Activated naive CD8-positive, alpha-beta T cell treated with anti-CD3 and anti-CD28 coated beads, Interleukin-2, amount 50 U/mL, for 24 hours (primary cell): ENCODE results near the gene B4GALNT3.

Source experiments
- ATAC-seq: fragments of 150-1000 bp; cut with Tn5 transposase; one replicate; pipeline ENCODE4 v1.10.0; 2021
- DNase-seq: peaks from one replicate; pipeline ENCODE4 v3.0.0; 2021
- H3K27ac Mint-ChIP-seq: one replicate; pipeline ENCODE4 v1.8.0; 2021; ENCODE audit warnings: mild to moderate bottlenecking, mixed read lengths
- H3K27me3 Mint-ChIP-seq: one replicate; pipeline ENCODE4 v1.8.0; 2021; ENCODE audit warnings: mixed read lengths
- H3K36me3 Mint-ChIP-seq: one replicate; pipeline ENCODE4 v1.8.0; 2021; ENCODE audit warnings: low read depth, mixed read lengths
- H3K4me1 Mint-ChIP-seq: one replicate; pipeline ENCODE4 v1.8.0; 2021; ENCODE audit warnings: mixed read lengths
- H3K4me3 Mint-ChIP-seq: one replicate; pipeline ENCODE4 v1.8.0; 2021; ENCODE audit warnings: mild to moderate bottlenecking, moderate library complexity, mixed read lengths
- H3K9me3 Mint-ChIP-seq: one replicate; pipeline ENCODE4 v1.8.0; 2021; ENCODE audit warnings: mixed read lengths

Gene B4GALNT3

GRCh38 chr12:480831-481816, 21.4 kb downstream of the B4GALNT3 start:
- Mint-ChIP-seq H3K9me3 (no peaks in the 10 kb centered on the region), H3K36me3 (no peaks in the 10 kb centered on the region), H3K27me3 (peaks cover 28% of the 10 kb centered on the region), H3K27ac (no peak overlapping the region), H3K4me1 (no peaks in the 10 kb centered on the region), H3K4me3 (no peak overlapping the region)
- DNase-seq (no peak), ATAC-seq (no peak)

- DNase-seq (no peak), ATAC-seq (no peak)
- H3K27me3 Mint-ChIP-seq = peaks cover 28% of the 10 kb centered on the region
- H3K9me3 Mint-ChIP-seq = peaks cover 6% of the 10 kb centered on the region
- H3K36me3 Mint-ChIP-seq = no peaks in the 10 kb centered on the region
- H3K4me1 Mint-ChIP-seq = no peaks in the 10 kb centered on the region
- H3K27ac Mint-ChIP-seq = no peak overlapping the region
- no peak overlapping the region for H3K4me3 Mint-ChIP-seq
Observed at GRCh38 chr12:482061-482460, 22.3 kb downstream of the B4GALNT3 start.

GRCh38 chr12:484096-484495, 24.4 kb downstream of the B4GALNT3 start:
- H3K36me3 Mint-ChIP-seq = no peaks in the 10 kb centered on the region
- H3K4me1 Mint-ChIP-seq = no peaks in the 10 kb centered on the region
- DNase-seq (no peak), ATAC-seq (no peak)
- no peak overlapping the region for H3K4me3 Mint-ChIP-seq
- peaks cover 22% of the 10 kb centered on the region for H3K9me3 Mint-ChIP-seq
- peaks cover 25% of the 10 kb centered on the region for H3K27me3 Mint-ChIP-seq
- no peak overlapping the region for H3K27ac Mint-ChIP-seq

GRCh38 chr12:490260-490659, 30.5 kb downstream of the B4GALNT3 start:
- H3K4me3 Mint-ChIP-seq = no peak overlapping the region
- no peak for ATAC-seq
- DNase-seq = no peak
- H3K27me3 Mint-ChIP-seq = peaks cover 2% of the 10 kb centered on the region
- H3K9me3 Mint-ChIP-seq = peaks cover 37% of the 10 kb centered on the region
- H3K36me3 Mint-ChIP-seq = no peaks in the 10 kb centered on the region
- no peaks in the 10 kb centered on the region for H3K4me1 Mint-ChIP-seq
- no peak overlapping the region for H3K27ac Mint-ChIP-seq

- no peaks in the 10 kb centered on the region for H3K4me1 Mint-ChIP-seq
Observed at GRCh38 chr12:495466-495865, 35.7 kb downstream of the B4GALNT3 start.

GRCh38 chr12:496736-497135, 37.0 kb downstream of the B4GALNT3 start:
- Mint-ChIP-seq H3K9me3 (no peaks in the 10 kb centered on the region), H3K36me3 (no peaks in the 10 kb centered on the region), H3K27ac (no peak overlapping the region), H3K4me3 (no peak overlapping the region), H3K27me3 (no peaks in the 10 kb centered on the region), H3K4me1 (no peaks in the 10 kb centered on the region)
- no peak for ATAC-seq
- DNase-seq = no peak

More at GRCh38 chr12:495466-495865, 35.7 kb downstream of the B4GALNT3 start:
- no peak for ATAC-seq
- no peak for DNase-seq
- Mint-ChIP-seq H3K9me3 (peaks cover 5% of the 10 kb centered on the region), H3K27ac (no peak overlapping the region), H3K4me3 (no peak overlapping the region), H3K27me3 (no peaks in the 10 kb centered on the region), H3K36me3 (no peaks in the 10 kb centered on the region)

GRCh38 chr12:497501-498160, 37.9 kb downstream of the B4GALNT3 start:
- Mint-ChIP-seq H3K36me3 (no peaks in the 10 kb centered on the region), H3K4me3 (no peak overlapping the region), H3K27ac (no peak overlapping the region), H3K27me3 (no peaks in the 10 kb centered on the region), H3K9me3 (no peaks in the 10 kb centered on the region), H3K4me1 (no peaks in the 10 kb centered on the region)
- DNase-seq (no peak), ATAC-seq (no peak)

- H3K36me3 Mint-ChIP-seq = no peaks in the 10 kb centered on the region
- no peaks in the 10 kb centered on the region for H3K4me1 Mint-ChIP-seq
- no peaks in the 10 kb centered on the region for H3K9me3 Mint-ChIP-seq
- no peak overlapping the region for H3K4me3 Mint-ChIP-seq
- peaks cover 9% of the 10 kb centered on the region for H3K27me3 Mint-ChIP-seq
- ATAC-seq (no peak), DNase-seq (no peak)
- no peak overlapping the region for H3K27ac Mint-ChIP-seq
Observed at GRCh38 chr12:499837-500458, 40.2 kb downstream of the B4GALNT3 start.

- H3K27ac Mint-ChIP-seq = no peak overlapping the region
- no peak for DNase-seq
- no peak for ATAC-seq
- H3K27me3 Mint-ChIP-seq = peaks cover 15% of the 10 kb centered on the region
- H3K4me1 Mint-ChIP-seq = no peaks in the 10 kb centered on the region
- no peaks in the 10 kb centered on the region for H3K36me3 Mint-ChIP-seq
- no peak overlapping the region for H3K4me3 Mint-ChIP-seq
- H3K9me3 Mint-ChIP-seq = no peaks in the 10 kb centered on the region
Observed at GRCh38 chr12:501722-502447, 42.1 kb downstream of the B4GALNT3 start.

- no peak for DNase-seq
- H3K27ac Mint-ChIP-seq = no peak overlapping the region
Observed at GRCh38 chr12:503111-503761, 43.5 kb downstream of the B4GALNT3 start.

GRCh38 chr12:505221-505620, 45.5 kb downstream of the B4GALNT3 start:
- peaks cover 15% of the 10 kb centered on the region for H3K27me3 Mint-ChIP-seq
- no peaks in the 10 kb centered on the region for H3K36me3 Mint-ChIP-seq
- no peak overlapping the region for H3K27ac Mint-ChIP-seq
- H3K4me3 Mint-ChIP-seq = no peak overlapping the region
- no peak for DNase-seq
- no peak for ATAC-seq
- H3K4me1 Mint-ChIP-seq = no peaks in the 10 kb centered on the region
- H3K9me3 Mint-ChIP-seq = no peaks in the 10 kb centered on the region

More at GRCh38 chr12:503111-503761, 43.5 kb downstream of the B4GALNT3 start:
- Mint-ChIP-seq H3K4me3 (no peak overlapping the region), H3K27me3 (peaks cover 15% of the 10 kb centered on the region), H3K9me3 (no peaks in the 10 kb centered on the region), H3K4me1 (no peaks in the 10 kb centered on the region), H3K36me3 (no peaks in the 10 kb centered on the region)
- no peak for ATAC-seq

GRCh38 chr12:507391-507796, 47.7 kb downstream of the B4GALNT3 start:
- DNase-seq (no peak), ATAC-seq (no peak)
- H3K27me3 Mint-ChIP-seq = peaks cover 19% of the 10 kb centered on the region
- H3K36me3 Mint-ChIP-seq = no peaks in the 10 kb centered on the region
- H3K9me3 Mint-ChIP-seq = no peaks in the 10 kb centered on the region
- H3K27ac Mint-ChIP-seq = no peak overlapping the region
- H3K4me1 Mint-ChIP-seq = no peaks in the 10 kb centered on the region
- no peak overlapping the region for H3K4me3 Mint-ChIP-seq

GRCh38 chr12:508145-508544, 48.4 kb downstream of the B4GALNT3 start:
- ATAC-seq (no peak), DNase-seq (no peak)
- Mint-ChIP-seq H3K27me3 (peaks cover 17% of the 10 kb centered on the region), H3K4me1 (no peaks in the 10 kb centered on the region), H3K27ac (no peak overlapping the region), H3K36me3 (no peaks in the 10 kb centered on the region), H3K4me3 (no peak overlapping the region), H3K9me3 (no peaks in the 10 kb centered on the region)

GRCh38 chr12:508795-509194, 49.1 kb downstream of the B4GALNT3 start:
- H3K4me1 Mint-ChIP-seq = no peaks in the 10 kb centered on the region
- H3K9me3 Mint-ChIP-seq = no peaks in the 10 kb centered on the region
- DNase-seq = no peak
- H3K27me3 Mint-ChIP-seq = peaks cover 12% of the 10 kb centered on the region
- H3K36me3 Mint-ChIP-seq = no peaks in the 10 kb centered on the region
- ATAC-seq = no peak
- H3K27ac Mint-ChIP-seq = no peak overlapping the region
- H3K4me3 Mint-ChIP-seq = no peak overlapping the region
